ENCODE data around the gene CARD14.
"Not testable (repeated sequence)": the region's sequence is repeated elsewhere in the genome, so short reads cannot be mapped to it uniquely, and the experiment has no call there.

Gene CARD14

GRCh38 chr17:80183581-80184422, 14.0 kb downstream of the CARD14 start:
- DNase-seq, result no peak

- peak in 2 of 56 donors; percentile 11 to 17 for DNase-seq
Measured at GRCh38 chr17:80184423-80184714, 14.5 kb downstream of the CARD14 start.

GRCh38 chr17:80185968-80186367, 16.1 kb downstream of the CARD14 start:
- no peak for DNase-seq

GRCh38 chr17:80187090-80187489, 17.3 kb downstream of the CARD14 start:
- no peak for DNase-seq

GRCh38 chr17:80187515-80187941, 17.7 kb downstream of the CARD14 start:
- no peak for DNase-seq

- no peak for DNase-seq
Measured at GRCh38 chr17:80189611-80190010, 19.8 kb downstream of the CARD14 start.

GRCh38 chr17:80190716-80191115, 20.9 kb downstream of the CARD14 start:
- DNase-seq, result no peak

GRCh38 chr17:80191192-80191591, 21.4 kb downstream of the CARD14 start:
- no peak for DNase-seq

GRCh38 chr17:80191865-80192661, 22.2 kb downstream of the CARD14 start:
- DNase-seq, result peak in 35 of 56 donors; percentile 8 to 69 (median 39)

GRCh38 chr17:80195141-80195540, 25.3 kb downstream of the CARD14 start:
- DNase-seq, result no peak

- DNase-seq, result peak in 1 of 56 donors; percentile 31
Measured at GRCh38 chr17:80195671-80196529, 26.1 kb downstream of the CARD14 start.

- DNase-seq, result no peak
Measured at GRCh38 chr17:80196652-80197051, 26.8 kb downstream of the CARD14 start.

GRCh38 chr17:80198144-80198661, 28.4 kb downstream of the CARD14 start:
- no peak for DNase-seq

GRCh38 chr17:80199295-80199694, 29.5 kb downstream of the CARD14 start:
- DNase-seq, result not testable (repeated sequence)

- no peak for DNase-seq
Measured at GRCh38 chr17:80201446-80201845, 31.6 kb downstream of the CARD14 start.

- DNase-seq, result no peak
Measured at GRCh38 chr17:80202197-80202596, 32.4 kb downstream of the CARD14 start.

GRCh38 chr17:80203471-80203963, 33.7 kb downstream of the CARD14 start:
- DNase-seq, result no peak

GRCh38 chr17:80204626-80205468, 35.0 kb downstream of the CARD14 start:
- DNase-seq, result no peak

- no peak for DNase-seq
Measured at GRCh38 chr17:80205811-80206210, 36.0 kb downstream of the CARD14 start.

- DNase-seq, result no peak
Measured at GRCh38 chr17:80208050-80208449, 38.2 kb downstream of the CARD14 start.

Measured in amygdala (tissue), 56 donors.